Endothelial cell of umbilical vein (primary cell): ENCODE measurements around the gene SLC7A6. TPM values are rescaled to one million over a fixed set of nuclear protein-coding genes. Genes with fewer than 3 reads are reported as not detected.

Source experiments
- BruUV-seq: library from RNA; stranded (reverse); fragments of 400-500 nt; replicated peaks from 2 replicates; lab custom pipeline; 2021; lab: Mats Ljungman, UMichigan
- CTCF ChIA-PET: fragments of 300-600, 350-600 bp; sonication (Branson Sonifier 250); formaldehyde crosslinking; loops from one replicate; lab custom pipeline; 2021; ENCODE audit warnings: antibody characterized with exemption, inconsistent platforms; lab: Charles Lee
- POLR2A ChIA-PET: fragments of 300-600, 350-600 bp; sonication (Branson Sonifier 250); formaldehyde crosslinking; loops from one replicate; lab custom pipeline; 2021; ENCODE audit warnings: antibody characterized with exemption, inconsistent platforms; lab: Charles Lee
- DNase-seq: peaks from one replicate; pipeline ENCODE4 v3.0.0-alpha.2; 2011; ENCODE audit warnings: low read depth, low spot score
- FAIRE-seq: peaks from 2 replicates; lab custom pipeline; 2011; peaks lifted over from hg19 to GRCh38; lab: Jason Lieb, UNC
- H2AFZ ChIP-seq: 2 replicates; pipeline ENCODE4 v1.6.0; 2012; ENCODE audit warnings: low read depth, low read length, control low read depth, inconsistent platforms
- H3K27ac ChIP-seq: 2 replicates; pipeline ENCODE4 v1.5.1; 2011; ENCODE audit warnings: low read depth, mild to moderate bottlenecking, control low read depth, low read length, moderate library complexity; ENCODE audit not compliant: insufficient read depth
- H3K27me3 ChIP-seq, 2 experiments: 2 replicates each; pipeline versions ENCODE4 v1.6.0 to v1.6.1; 2011; ENCODE audit warnings: low read length in 2 of 2, mixed read lengths in 1 of 2; ENCODE audit not compliant: control insufficient read depth in 2 of 2, insufficient read depth in 2 of 2
- H3K36me3 ChIP-seq, 2 experiments: 2 replicates in 1 of 2; 3 replicates in 1 of 2; pipeline ENCODE4 v1.5.1; 2011; ENCODE audit warnings: low read length in 2 of 2, mild to moderate bottlenecking in 1 of 2, moderate library complexity in 1 of 2; ENCODE audit not compliant: control insufficient read depth in 2 of 2, insufficient read depth in 2 of 2; ENCODE audit errors: extremely low read depth in 1 of 2
- H3K4me1 ChIP-seq: 3 replicates; pipeline ENCODE4 v1.5.1; 2011; ENCODE audit warnings: mild to moderate bottlenecking, low read length; ENCODE audit not compliant: control insufficient read depth, insufficient read depth; ENCODE audit errors: extremely low read depth
- H3K4me2 ChIP-seq: 2 replicates; pipeline ENCODE4 v1.6.1; 2011; ENCODE audit warnings: low read length, control low read depth, mixed read lengths; ENCODE audit not compliant: insufficient read depth
- H3K4me3 ChIP-seq, 3 experiments: fragments of 200-600 bp in 1 of 3; sonication (generic), shearing (Covaris generic) in 1 of 3; replicated peaks in 1 of 3; 2 replicates each; pipeline ENCODE4 v1.5.1; 2011 to 2016; ENCODE audit warnings: control low read depth in 3 of 3, low read length in 3 of 3, mild to moderate bottlenecking in 2 of 3, inconsistent platforms in 1 of 3, low read depth in 1 of 3, moderate library complexity in 1 of 3; ENCODE audit not compliant: insufficient read depth in 1 of 3
- H3K79me2 ChIP-seq: 2 replicates; pipeline ENCODE4 v1.6.0; 2012; ENCODE audit warnings: low read length, inconsistent platforms; ENCODE audit not compliant: control insufficient read depth, insufficient read depth
- H3K9ac ChIP-seq: replicated peaks from 2 replicates; pipeline ENCODE3; 2011; ENCODE audit warnings: low read length, control low read depth; ENCODE audit not compliant: insufficient read depth; ENCODE audit errors: extremely low read depth
- H3K9me1 ChIP-seq: replicated peaks from 3 replicates; pipeline ENCODE4 v1.6.0; 2011; ENCODE audit warnings: mild to moderate bottlenecking, low read length; ENCODE audit not compliant: control insufficient read depth, insufficient read depth; ENCODE audit errors: extremely low read depth
- H3K9me3 ChIP-seq: replicated peaks from 2 replicates; pipeline ENCODE4 v1.5.1; 2012; ENCODE audit warnings: low read length, inconsistent platforms; ENCODE audit not compliant: control insufficient read depth, insufficient read depth
- H4K20me1 ChIP-seq: replicated peaks from 2 replicates; pipeline ENCODE3; 2011; ENCODE audit warnings: mild to moderate bottlenecking, low read length; ENCODE audit not compliant: control insufficient read depth, insufficient read depth; ENCODE audit errors: extremely low read depth
- CTCF ChIP-seq, 2 donors: IDR thresholded peaks; 1 replicate in 1 of 2; 2 replicates in 1 of 2; pipeline ENCODE4 v1.5.1; 2011; ENCODE audit warnings: low read length in 2 of 2, mild to moderate bottlenecking in 2 of 2, moderate library complexity in 2 of 2, control low read depth in 1 of 2, inconsistent platforms in 1 of 2, low read depth in 1 of 2; ENCODE audit not compliant: insufficient read depth in 1 of 2; ENCODE audit errors: extremely low read depth in 1 of 2
- EZH2 ChIP-seq: IDR thresholded peaks from 2 replicates; pipeline ENCODE4 v1.6.1; 2012; ENCODE audit warnings: borderline replicate concordance, low read depth, mild to moderate bottlenecking, moderate library complexity, low read length, inconsistent platforms; ENCODE audit not compliant: severe bottlenecking
- FOS ChIP-seq: IDR thresholded peaks from 2 replicates; pipeline ENCODE4 v1.6.1; 2011; ENCODE audit warnings: mild to moderate bottlenecking, low read length, moderate library complexity, borderline replicate concordance; ENCODE audit not compliant: insufficient read depth
- GATA2 ChIP-seq: IDR thresholded peaks from 2 replicates; pipeline ENCODE4 v1.7.0; 2011; ENCODE audit warnings: low read depth, mild to moderate bottlenecking, moderate library complexity, mixed read lengths, low read length; ENCODE audit not compliant: insufficient read length, insufficient read depth
- JUN ChIP-seq: IDR thresholded peaks from 2 replicates; pipeline ENCODE4 v1.6.1; 2011; ENCODE audit warnings: borderline replicate concordance, low read depth; ENCODE audit not compliant: insufficient read length, insufficient read depth
- MYC ChIP-seq: IDR thresholded peaks from one replicate; pipeline ENCODE4 v1.6.1; 2011; ENCODE audit warnings: mild to moderate bottlenecking, low read depth, low read length
- POLR2A ChIP-seq: IDR thresholded peaks from 2 replicates; pipeline ENCODE4 v1.6.1; 2012; ENCODE audit warnings: low read depth, mild to moderate bottlenecking, control low read depth, low read length
- POLR2AphosphoS5 ChIP-seq: IDR thresholded peaks from 2 replicates; pipeline ENCODE4 v1.6.1; 2012; ENCODE audit warnings: low read depth, mild to moderate bottlenecking, control low read depth, low read length, moderate library complexity; ENCODE audit not compliant: insufficient read depth
- dilution Hi-C: fragments of 300-500 bp; cut with MboI; formaldehyde crosslinking; loops from one replicate; pipeline ENCODE4 v1.15.0; 2019; ENCODE audit warnings: low sequenced_read_pairs; ENCODE audit not compliant: extremely low pct_ligation_motif_present
- intact Hi-C: fragments of 100-400 bp; cut with micrococcal nuclease; formaldehyde crosslinking; loops from one replicate; pipeline ENCODE4 v1.10.0; 2022
- polyA plus RNA-seq, 4 experiments: library from polyadenylated mRNA; depleted of rRNA in 3 of 4; stranded (reverse) in 3 of 4; unstranded in 1 of 4; fragments of >200 nt; gene quantifications; 2 replicates each; pipeline versions ENCODE4 v1.2.1 to v1.2.3, GENCODE V29; 2011 to 2012; ENCODE audit warnings: missing spikeins in 1 of 4
- total RNA-seq: library from RNA; stranded (reverse); gene quantifications from 2 replicates; pipeline ENCODE4 v1.2.3, GENCODE V29; 2021
- TF ChIP-seq, protein P1 (sequence below): IDR thresholded peaks from 2 replicates; pipeline ENCODE4 v1.6.1; 2011; ENCODE audit not compliant: insufficient read depth, insufficient read length

The SLC7A6 gene
- total and polyA plus RNA-seq, 2 donors (not counting 3 experiments of a cell fraction or from before 2014, with no cell fraction given), result 68.0 to 86.5 TPM

GRCh38 chr16:68298907-68299561 is 34.7 kb downstream of the SLC7A6 start:
- DNase-seq (no peak), FAIRE-seq (no peak)
- H3K36me3 ChIP-seq, result peaks cover 43 to 56% of the 10 kb centered on the region in 2 experiments
- H3K4me2 ChIP-seq, result no peak overlapping the region
- CTCF ChIA-PET, result interaction anchor here (1.1 to 10.9 kb wide), 5 partner anchors 9 to 42 kb away, joined by 3 to 120 read pairs (median 6); partner anchors contain the start of gene SLC7A6
- POLR2A ChIA-PET, result interaction anchor here (1.3 to 1.5 kb wide), 2 partner anchors 9 to 12 kb away, joined by 3 read pairs; partner anchors contain the start of genes PRMT7 and SLC7A6OS
- H2AFZ ChIP-seq, result no peak overlapping the region
- no peaks in the 10 kb centered on the region for H3K4me1 ChIP-seq
- dilution Hi-C loops (no loop called here), intact Hi-C loops (no loop called here)
- H3K27me3 ChIP-seq, result no peaks in the 10 kb centered on the region
- no peak overlapping the region for H3K27ac ChIP-seq
- H3K9ac ChIP-seq, result no peak overlapping the region
- no peaks in the 10 kb centered on the region for H3K9me3 ChIP-seq
- no peaks in the 10 kb centered on the region for H4K20me1 ChIP-seq
- H3K79me2 ChIP-seq, result peaks cover 9% of the 10 kb centered on the region
- no TSS peak for BruUV-seq
- TF ChIP-seq POLR2A, result peak; percentile 62
- TF ChIP-seq, protein P1, sequence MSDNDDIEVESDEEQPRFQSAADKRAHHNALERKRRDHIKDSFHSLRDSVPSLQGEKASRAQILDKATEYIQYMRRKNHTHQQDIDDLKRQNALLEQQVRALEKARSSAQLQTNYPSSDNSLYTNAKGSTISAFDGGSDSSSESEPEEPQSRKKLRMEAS, result no peak
- no peak overlapping the region for H3K4me3 ChIP-seq
- H3K9me1 ChIP-seq, result no peaks in the 10 kb centered on the region

DNA sequence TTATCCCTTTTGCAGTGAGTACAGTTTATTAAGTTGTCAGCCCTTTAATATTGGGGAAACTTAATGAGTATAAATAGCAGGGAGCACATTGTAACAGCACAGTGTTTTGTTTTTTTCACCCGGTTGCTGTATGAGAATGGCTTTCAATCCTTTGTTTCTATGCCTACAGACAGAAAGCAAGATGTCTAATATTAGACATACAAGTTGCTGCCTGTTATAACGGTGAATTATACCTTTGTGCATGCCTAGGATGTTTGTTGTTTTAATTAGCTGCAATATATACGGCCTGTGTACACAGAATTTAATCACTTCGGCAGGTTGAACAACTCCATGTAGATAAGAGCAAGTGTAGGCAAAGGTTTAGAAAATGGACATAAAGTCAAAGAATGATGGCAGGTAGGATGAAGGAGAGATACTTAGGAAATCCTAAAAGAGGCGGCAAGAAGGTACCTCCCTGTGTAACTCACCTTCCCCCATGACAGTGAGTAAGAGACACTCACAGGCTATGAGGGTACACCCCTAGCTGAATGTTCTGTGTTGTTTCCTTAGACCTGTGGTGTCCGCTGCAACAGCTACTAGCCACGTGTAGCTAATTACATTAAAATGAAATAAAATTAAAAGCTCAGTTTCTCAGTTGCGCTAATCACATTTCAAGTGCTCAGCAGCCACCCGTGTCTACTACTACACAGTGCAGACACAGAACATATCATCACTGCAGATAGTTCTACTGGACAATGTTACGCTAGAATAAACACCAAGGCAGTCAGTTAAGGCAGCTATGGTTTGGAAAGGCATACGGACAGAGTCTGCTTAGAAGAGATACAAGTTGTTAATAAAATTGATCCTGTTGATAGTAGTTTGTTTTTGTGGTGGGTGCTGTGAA is 35.5 kb downstream of the SLC7A6 start:
- H3K36me3 ChIP-seq, result peaks cover 38 to 55% of the 10 kb centered on the region in 2 experiments
- no TSS peak for BruUV-seq
- no peaks in the 10 kb centered on the region for H3K27me3 ChIP-seq
- no peak overlapping the region for H2AFZ ChIP-seq
- ChIA-PET POLR2A (interaction anchor here (1.3 to 1.5 kb wide), 2 partner anchors 10 to 11 kb away, joined by 3 read pairs; partner anchors contain the start of genes PRMT7 and SLC7A6OS), CTCF (interaction anchor here (1.1 to 10.9 kb wide), 6 partner anchors 10 to 42 kb away, joined by 3 to 120 read pairs (median 6); partner anchors contain the start of gene SLC7A6)
- no peak overlapping the region for H3K9ac ChIP-seq
- FAIRE-seq (no peak), DNase-seq (no peak)
- H3K4me2 ChIP-seq, result no peak overlapping the region
- dilution Hi-C loops, result no loop called here
- no peaks in the 10 kb centered on the region for H4K20me1 ChIP-seq
- no peaks in the 10 kb centered on the region for H3K4me1 ChIP-seq
- no peaks in the 10 kb centered on the region for H3K9me3 ChIP-seq
- TF ChIP-seq MYC (no peak), JUN (no peak), CTCF (IDR thresholded peaks at IDR 0.05; ENCODE audit: extremely low read depth in 1 of 2, insufficient read depth in 1 of 2, low read depth in 1 of 2, low read length in 2 of 2) (no peak), POLR2A (no peak), GATA2 (no peak), POLR2AphosphoS5 (no peak), FOS (no peak), EZH2 (no peak)
- TF ChIP-seq, protein P1, result no peak
- H3K9me1 ChIP-seq, result no peaks in the 10 kb centered on the region
- intact Hi-C loops, result no loop called here
- H3K4me3 ChIP-seq, result no peak overlapping the region
- H3K27ac ChIP-seq, result no peak overlapping the region
- peaks cover 6% of the 10 kb centered on the region for H3K79me2 ChIP-seq
